Ishikawa (cell line): ENCODE results near the gene DOK3.

Source experiments
- CEBPB ChIP-seq: IDR thresholded peaks from 2 replicates; pipeline ENCODE4 v1.6.1; 2012
- CREB1 ChIP-seq: IDR thresholded peaks from 2 replicates; pipeline ENCODE4 v1.6.1; 2012; ENCODE audit warnings: low read depth
- EGR1 ChIP-seq: IDR thresholded peaks from 2 replicates; pipeline ENCODE4 v1.6.1; 2012
- EP300 ChIP-seq: IDR thresholded peaks from 2 replicates; pipeline ENCODE4 v1.6.1; 2012; ENCODE audit warnings: borderline replicate concordance
- FOXM1 ChIP-seq: IDR thresholded peaks from 2 replicates; pipeline ENCODE4 v1.6.1; 2012; ENCODE audit warnings: low read depth, borderline replicate concordance
- NFIC ChIP-seq: IDR thresholded peaks from 2 replicates; pipeline ENCODE4 v1.6.1; 2012
- RAD21 ChIP-seq: IDR thresholded peaks from 2 replicates; pipeline ENCODE4 v1.6.1; 2012; ENCODE audit warnings: low read depth
- TAF1 ChIP-seq: IDR thresholded peaks from 2 replicates; pipeline ENCODE4 v1.6.1; 2012; ENCODE audit warnings: low read depth, mild to moderate bottlenecking
- TCF12 ChIP-seq: IDR thresholded peaks from 2 replicates; pipeline ENCODE4 v1.6.1; 2012; ENCODE audit warnings: low read depth
- TEAD4 ChIP-seq: IDR thresholded peaks from 2 replicates; pipeline ENCODE4 v1.6.1; 2012
- YY1 ChIP-seq: IDR thresholded peaks from 2 replicates; pipeline ENCODE4 v1.6.1; 2012; ENCODE audit warnings: low read depth
- ZBTB7A ChIP-seq: IDR thresholded peaks from 2 replicates; pipeline ENCODE4 v1.6.1; 2012; ENCODE audit warnings: low read depth
- TF ChIP-seq, protein P1 (sequence below): IDR thresholded peaks from 2 replicates; pipeline ENCODE4 v1.6.1; 2012; ENCODE audit warnings: low read depth, mild to moderate bottlenecking
- TF ChIP-seq, protein P2 (sequence below): IDR thresholded peaks from 2 replicates; pipeline ENCODE4 v1.6.1; 2012
- TF ChIP-seq, protein P3 (sequence below): IDR thresholded peaks from 2 replicates; pipeline ENCODE4 v1.6.1; 2012

Gene DOK3

DNA sequence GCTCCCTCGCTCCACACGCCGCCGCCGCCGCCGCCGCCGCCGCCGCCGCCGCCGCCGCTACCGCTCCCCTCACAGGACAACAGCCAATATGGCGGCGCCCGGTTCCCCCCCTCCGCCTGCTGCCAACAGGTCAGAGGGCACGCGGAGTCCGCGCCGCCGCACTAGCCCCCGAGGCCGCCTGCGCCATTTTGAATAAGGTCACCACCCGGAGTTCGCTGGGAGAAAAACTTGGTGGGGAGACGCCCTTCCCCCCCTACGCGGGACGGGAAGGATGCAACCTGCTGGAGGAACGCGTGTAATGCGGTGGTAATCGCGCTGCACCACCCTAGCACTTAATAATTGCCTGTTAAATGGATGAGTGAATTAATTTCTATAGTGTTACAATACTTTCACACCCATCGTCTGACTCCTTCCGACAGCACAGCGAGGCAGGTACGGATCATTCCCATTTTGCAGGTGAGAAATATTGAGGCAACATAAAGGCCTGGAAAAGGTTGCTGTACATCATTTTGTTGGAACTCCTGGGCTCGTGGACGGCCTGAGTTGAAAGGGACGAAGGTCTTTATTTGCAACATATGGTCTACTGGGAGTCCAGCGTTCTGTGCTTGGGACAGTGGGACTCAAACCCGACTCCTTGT lies 45.0 kb upstream of the DOK3 start, which contains the start of gene FAM193B:
Gene FAM193B (minus strand): TSS at position 90 of the 638 bp plus-strand sequence. CDS start 105 bp downstream, outside the sequence.
- TF ChIP-seq, protein P1, sequence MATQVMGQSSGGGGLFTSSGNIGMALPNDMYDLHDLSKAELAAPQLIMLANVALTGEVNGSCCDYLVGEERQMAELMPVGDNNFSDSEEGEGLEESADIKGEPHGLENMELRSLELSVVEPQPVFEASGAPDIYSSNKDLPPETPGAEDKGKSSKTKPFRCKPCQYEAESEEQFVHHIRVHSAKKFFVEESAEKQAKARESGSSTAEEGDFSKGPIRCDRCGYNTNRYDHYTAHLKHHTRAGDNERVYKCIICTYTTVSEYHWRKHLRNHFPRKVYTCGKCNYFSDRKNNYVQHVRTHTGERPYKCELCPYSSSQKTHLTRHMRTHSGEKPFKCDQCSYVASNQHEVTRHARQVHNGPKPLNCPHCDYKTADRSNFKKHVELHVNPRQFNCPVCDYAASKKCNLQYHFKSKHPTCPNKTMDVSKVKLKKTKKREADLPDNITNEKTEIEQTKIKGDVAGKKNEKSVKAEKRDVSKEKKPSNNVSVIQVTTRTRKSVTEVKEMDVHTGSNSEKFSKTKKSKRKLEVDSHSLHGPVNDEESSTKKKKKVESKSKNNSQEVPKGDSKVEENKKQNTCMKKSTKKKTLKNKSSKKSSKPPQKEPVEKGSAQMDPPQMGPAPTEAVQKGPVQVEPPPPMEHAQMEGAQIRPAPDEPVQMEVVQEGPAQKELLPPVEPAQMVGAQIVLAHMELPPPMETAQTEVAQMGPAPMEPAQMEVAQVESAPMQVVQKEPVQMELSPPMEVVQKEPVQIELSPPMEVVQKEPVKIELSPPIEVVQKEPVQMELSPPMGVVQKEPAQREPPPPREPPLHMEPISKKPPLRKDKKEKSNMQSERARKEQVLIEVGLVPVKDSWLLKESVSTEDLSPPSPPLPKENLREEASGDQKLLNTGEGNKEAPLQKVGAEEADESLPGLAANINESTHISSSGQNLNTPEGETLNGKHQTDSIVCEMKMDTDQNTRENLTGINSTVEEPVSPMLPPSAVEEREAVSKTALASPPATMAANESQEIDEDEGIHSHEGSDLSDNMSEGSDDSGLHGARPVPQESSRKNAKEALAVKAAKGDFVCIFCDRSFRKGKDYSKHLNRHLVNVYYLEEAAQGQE: no peak
- TF ChIP-seq NFIC: peak; percentile 49
- no peak for TF ChIP-seq RAD21
- TF ChIP-seq FOXM1: no peak
- TF ChIP-seq CEBPB: no peak
- TF ChIP-seq, protein P2, sequence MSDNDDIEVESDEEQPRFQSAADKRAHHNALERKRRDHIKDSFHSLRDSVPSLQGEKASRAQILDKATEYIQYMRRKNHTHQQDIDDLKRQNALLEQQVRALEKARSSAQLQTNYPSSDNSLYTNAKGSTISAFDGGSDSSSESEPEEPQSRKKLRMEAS: no peak; the same call in 1 of the 2 replicates
- TF ChIP-seq ZBTB7A: no peak
- TF ChIP-seq, protein P3, sequence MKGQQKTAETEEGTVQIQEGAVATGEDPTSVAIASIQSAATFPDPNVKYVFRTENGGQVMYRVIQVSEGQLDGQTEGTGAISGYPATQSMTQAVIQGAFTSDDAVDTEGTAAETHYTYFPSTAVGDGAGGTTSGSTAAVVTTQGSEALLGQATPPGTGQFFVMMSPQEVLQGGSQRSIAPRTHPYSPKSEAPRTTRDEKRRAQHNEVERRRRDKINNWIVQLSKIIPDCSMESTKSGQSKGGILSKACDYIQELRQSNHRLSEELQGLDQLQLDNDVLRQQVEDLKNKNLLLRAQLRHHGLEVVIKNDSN: peak; percentile 53
- TF ChIP-seq TCF12: 0 out of 2 replicates have a peak, but pooled peaks have one; percentile 30
- TF ChIP-seq TAF1: peak; percentile 36; the same call in 1 of the 2 replicates
- no peak for TF ChIP-seq TEAD4
- TF ChIP-seq EP300: no peak; the same call in 1 of the 2 replicates
- TF ChIP-seq YY1: peak; percentile 99
- TF ChIP-seq EGR1: peak; percentile 75
- no peak for TF ChIP-seq CREB1

DNA sequence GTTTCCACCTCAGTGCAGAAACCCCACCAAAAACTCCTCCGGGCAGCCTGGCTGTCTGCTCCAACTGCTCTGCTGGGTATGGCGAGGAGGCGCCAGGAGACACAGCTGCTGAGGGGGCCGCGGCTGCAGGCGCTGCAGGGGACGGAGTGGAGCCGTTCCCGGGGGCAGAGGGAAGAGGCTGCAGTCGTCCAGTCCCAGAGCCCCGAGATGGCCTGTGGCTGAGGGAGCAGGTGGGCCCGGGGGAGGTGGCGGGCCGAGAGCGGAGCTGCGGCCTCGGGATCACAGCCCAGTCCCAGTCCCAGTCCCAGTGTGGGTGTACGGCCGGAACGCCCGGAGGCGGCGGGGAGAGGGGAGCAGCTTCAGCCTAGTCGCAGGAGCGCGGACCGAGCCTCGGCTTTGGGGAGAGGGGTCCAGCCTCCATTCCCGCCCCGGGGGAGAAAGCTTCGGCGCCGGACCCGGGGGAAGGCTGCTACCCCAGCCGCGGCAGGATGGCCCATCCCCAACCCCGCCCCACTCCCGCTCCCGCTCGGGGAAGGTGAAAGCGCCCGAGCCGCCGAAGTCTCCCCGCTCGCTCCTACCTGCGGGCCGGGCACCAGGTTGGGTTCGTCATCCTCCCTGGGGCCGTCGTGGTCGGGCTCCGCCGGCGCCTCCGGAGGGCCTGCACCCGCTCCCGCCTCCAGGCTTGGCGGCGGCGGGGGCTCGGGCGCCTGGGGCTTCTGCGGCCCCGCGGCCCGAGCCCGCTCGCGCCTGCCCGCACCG lies 44.2 kb upstream of the DOK3 start:
- TF ChIP-seq RAD21: no peak
- TF ChIP-seq NFIC: no peak
- TF ChIP-seq TAF1: no peak
- no peak for TF ChIP-seq CEBPB
- TF ChIP-seq CREB1: no peak
- TF ChIP-seq, protein P1: no peak
- TF ChIP-seq TCF12: no peak
- no peak; the same call in 1 of the 2 replicates for TF ChIP-seq YY1
- no peak for TF ChIP-seq EGR1
- TF ChIP-seq FOXM1: no peak
- no peak for TF ChIP-seq TEAD4

DNA sequence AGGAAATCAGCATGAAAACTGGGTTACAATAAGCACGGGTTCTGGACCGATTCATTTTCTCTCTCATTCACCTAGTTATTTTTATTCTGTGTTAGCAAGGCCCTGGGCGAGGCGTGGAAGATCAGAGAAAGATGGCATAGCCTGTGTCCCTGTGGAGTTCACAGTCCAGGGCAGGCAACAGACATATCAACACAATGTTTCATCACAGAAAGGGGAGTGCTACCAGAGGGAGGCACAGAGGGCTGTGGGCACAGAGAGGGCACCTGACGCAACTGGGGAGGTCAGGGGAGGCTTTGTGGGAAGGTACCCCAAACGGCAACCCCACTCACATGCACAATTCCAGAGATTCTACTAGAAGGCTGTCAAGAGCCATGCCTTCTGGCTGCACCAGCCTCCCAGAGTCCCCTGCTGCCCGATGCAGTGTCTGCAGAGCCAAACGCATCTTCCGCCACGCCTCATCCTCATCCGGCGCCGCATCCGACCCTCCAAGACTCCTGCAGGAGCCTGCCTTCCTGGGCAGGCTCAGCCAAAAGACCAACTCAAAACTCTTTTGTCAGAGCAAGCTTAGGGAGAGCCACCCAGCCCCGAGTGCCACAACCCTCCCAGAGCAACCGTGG lies 43.3 kb upstream of the DOK3 start:
- TF ChIP-seq, protein P2: no peak
- no peak for TF ChIP-seq NFIC
- TF ChIP-seq, protein P1: no peak
- TF ChIP-seq YY1: no peak
- TF ChIP-seq, protein P3: no peak
- TF ChIP-seq EP300: no peak
- TF ChIP-seq CEBPB: no peak
- TF ChIP-seq TCF12: no peak
- TF ChIP-seq FOXM1: no peak
- TF ChIP-seq ZBTB7A: no peak
- TF ChIP-seq CREB1: no peak
- no peak for TF ChIP-seq RAD21
- TF ChIP-seq EGR1: no peak
- no peak for TF ChIP-seq TEAD4
